Suprapubic skin (tissue), 3 donors: ENCODE data around the gene PRM2.

Experiments
- CTCF ChIP-seq, 2 donors: fragments of 200-600 bp in 1 of 2; fragments of 450-650 bp in 1 of 2; sonication (generic) in 1 of 2; IDR thresholded peaks; one replicate each; pipeline ENCODE4 v1.5.1; 2016 to 2019; ENCODE audit warnings: antibody characterized with exemption in 2 of 2, mild to moderate bottlenecking in 1 of 2, moderate library complexity in 1 of 2
- POLR2A ChIP-seq, 2 donors: fragments of 450-650 bp; IDR thresholded peaks; one replicate each; pipeline ENCODE4 v1.6.1; 2017; ENCODE audit warnings: antibody characterized with exemption in 2 of 2, mild to moderate bottlenecking in 2 of 2, moderate library complexity in 2 of 2

DNA sequence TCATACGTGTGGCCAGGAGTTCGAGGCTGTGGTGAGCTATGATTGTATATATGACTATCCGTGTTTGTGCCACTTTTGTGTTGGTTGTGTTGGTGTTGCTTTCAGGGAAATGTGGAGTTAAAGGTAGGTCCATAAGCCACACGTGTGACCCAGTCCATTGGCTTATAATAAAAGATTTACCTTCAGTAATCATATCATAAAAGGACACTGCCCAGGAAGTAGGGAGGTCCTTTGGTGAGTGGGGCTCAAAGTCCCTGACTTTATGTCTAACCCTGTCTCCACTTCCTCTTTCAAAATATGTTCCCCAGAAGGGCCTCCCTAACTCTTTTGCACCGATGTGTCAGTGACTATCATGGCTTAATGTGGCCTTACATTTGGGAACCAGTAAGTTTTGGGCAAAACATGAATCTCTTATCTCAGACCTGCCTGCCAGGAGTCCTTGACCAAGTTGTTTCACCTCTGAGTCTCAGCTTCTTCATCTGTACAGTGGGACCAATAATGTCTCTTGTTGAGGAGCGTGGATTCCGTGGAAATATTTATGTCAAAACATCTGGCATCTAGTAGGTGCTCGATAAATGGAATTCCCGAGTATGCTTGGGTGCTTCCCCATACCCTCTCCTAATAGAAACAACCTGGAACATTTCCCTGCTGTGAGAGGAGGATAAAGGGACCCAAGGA is 12.0 kb downstream of the PRM2 start:
- TF ChIP-seq CTCF (IDR thresholded peaks at IDR 0.05) = no peak
- no peak for TF ChIP-seq POLR2A (IDR thresholded peaks at IDR 0.05)
